Mesenchymal stem cell (in vitro differentiated cells and primary cell): ENCODE data around the gene SIX1.

Experiments
- DNase-seq: peaks from one replicate; pipeline ENCODE4 v3.0.0-alpha.2; 2013
- H2AFZ ChIP-seq: one replicate; pipeline ENCODE4 v1.6.1; 2013; ENCODE audit warnings: low read depth, mild to moderate bottlenecking, control low read depth, inconsistent platforms, low read length, moderate library complexity
- H2AK5ac ChIP-seq: 2 replicates; pipeline ENCODE4 v1.6.1; 2013; ENCODE audit warnings: low read length, moderate library complexity, mild to moderate bottlenecking, inconsistent platforms; ENCODE audit not compliant: severe bottlenecking
- H2BK120ac ChIP-seq: one replicate; pipeline ENCODE4 v1.6.1; 2013; ENCODE audit warnings: low read depth, mild to moderate bottlenecking, inconsistent platforms, low read length, moderate library complexity
- H2BK12ac ChIP-seq, 2 experiments: one replicate each; pipeline ENCODE4 v1.6.1; 2013; ENCODE audit warnings: inconsistent platforms in 2 of 2, low read length in 2 of 2, mild to moderate bottlenecking in 2 of 2, moderate library complexity in 2 of 2, control low read depth in 1 of 2
- H2BK15ac ChIP-seq: one replicate; pipeline ENCODE4 v1.6.1; 2013; ENCODE audit warnings: mild to moderate bottlenecking, low read depth, inconsistent platforms; ENCODE audit not compliant: poor library complexity, severe bottlenecking
- H2BK5ac ChIP-seq: 2 replicates; pipeline ENCODE4 v1.6.1; 2013; ENCODE audit warnings: low read depth, mild to moderate bottlenecking, low read length, control low read depth, inconsistent platforms; ENCODE audit not compliant: poor library complexity, severe bottlenecking
- H3K14ac ChIP-seq, 2 experiments: one replicate each; pipeline ENCODE4 v1.6.1; 2013; ENCODE audit warnings: inconsistent platforms in 2 of 2, low read length in 2 of 2, control low read depth in 1 of 2, mild to moderate bottlenecking in 1 of 2, moderate library complexity in 1 of 2
- H3K18ac ChIP-seq, 2 experiments: one replicate each; pipeline ENCODE4 v1.6.1; 2013; ENCODE audit warnings: inconsistent platforms in 2 of 2, low read length in 2 of 2, control low read depth in 1 of 2, low read depth in 1 of 2, mild to moderate bottlenecking in 1 of 2
- H3K23ac ChIP-seq, 2 experiments: one replicate each; pipeline ENCODE4 v1.6.1; 2013; ENCODE audit warnings: inconsistent platforms in 2 of 2, low read length in 2 of 2, mild to moderate bottlenecking in 2 of 2, moderate library complexity in 2 of 2, control low read depth in 1 of 2
- H3K27ac ChIP-seq: 2 replicates; pipeline ENCODE4 v1.5.1; 2013; ENCODE audit warnings: mild to moderate bottlenecking, moderate library complexity, low read length, control low read depth, inconsistent platforms; ENCODE audit not compliant: poor library complexity, severe bottlenecking
- H3K27me3 ChIP-seq, 2 experiments: 2 replicates each; pipeline versions ENCODE4 v1.6.1 to v1.7.0; 2013; ENCODE audit warnings: low read length in 2 of 2, mild to moderate bottlenecking in 2 of 2, moderate library complexity in 2 of 2, control low read depth in 1 of 2, inconsistent platforms in 1 of 2; ENCODE audit not compliant: control insufficient read depth in 1 of 2, insufficient read depth in 1 of 2
- H3K36me3 ChIP-seq, 2 experiments: 2 replicates each; pipeline versions ENCODE4 v1.6.1 to v1.7.0; 2013; ENCODE audit warnings: low read length in 2 of 2, control low read depth in 1 of 2, inconsistent platforms in 1 of 2, low read depth in 1 of 2, mild to moderate bottlenecking in 1 of 2; ENCODE audit not compliant: insufficient read depth in 2 of 2, control insufficient read depth in 1 of 2
- H3K4ac ChIP-seq, 2 experiments: one replicate each; pipeline ENCODE4 v1.6.1; 2013; ENCODE audit warnings: inconsistent platforms in 2 of 2, low read length in 2 of 2, mild to moderate bottlenecking in 2 of 2, moderate library complexity in 2 of 2, control low read depth in 1 of 2, low read depth in 1 of 2
- H3K4me1 ChIP-seq: 2 replicates; pipeline ENCODE4 v1.6.1; 2013; ENCODE audit warnings: low read depth, low read length, control low read depth; ENCODE audit not compliant: control insufficient read depth, insufficient read depth
- H3K4me2 ChIP-seq: 2 replicates; pipeline ENCODE4 v1.6.1; 2013; ENCODE audit warnings: low read length, mild to moderate bottlenecking, inconsistent platforms; ENCODE audit not compliant: poor library complexity, severe bottlenecking
- H3K4me3 ChIP-seq, 2 experiments: 2 replicates each; pipeline versions ENCODE4 v1.5.1 to v1.7.0; 2013; ENCODE audit warnings: low read length in 2 of 2, mild to moderate bottlenecking in 2 of 2, control low read depth in 1 of 2, low read depth in 1 of 2; ENCODE audit not compliant: insufficient read depth in 1 of 2
- H3K79me1 ChIP-seq: replicated peaks from 2 replicates; pipeline ENCODE4 v1.6.1; 2013; ENCODE audit warnings: mild to moderate bottlenecking, control low read depth, low read length, inconsistent platforms; ENCODE audit not compliant: poor library complexity, severe bottlenecking
- H3K9ac ChIP-seq: 2 replicates; pipeline ENCODE4 v1.7.0; 2013; ENCODE audit warnings: mild to moderate bottlenecking, low read length, moderate library complexity
- H3K9me3 ChIP-seq: 2 replicates; pipeline ENCODE4 v1.7.0; 2013; ENCODE audit warnings: mild to moderate bottlenecking, low read length; ENCODE audit not compliant: control insufficient read depth
- H4K8ac ChIP-seq: one replicate; pipeline ENCODE4 v1.6.1; 2013; ENCODE audit warnings: inconsistent platforms, mild to moderate bottlenecking, low read length, moderate library complexity
- H4K91ac ChIP-seq: one replicate; pipeline ENCODE4 v1.6.1; 2013; ENCODE audit warnings: mild to moderate bottlenecking, low read length, inconsistent platforms
- WGBS: methylation state at CpG from one replicate; pipeline ENCODE4 v1.1.7; 2013; ENCODE audit warnings: mixed read lengths; 5-methylcytosine and 5-hydroxymethylcytosine counted together

SIX1 gene

GRCh38 chr14:60643463-60644314 lies 5.6 kb downstream of the SIX1 start:
- H2BK12ac ChIP-seq = no peak overlapping the region
- peaks cover 0 to 29% of the 10 kb centered on the region in 2 experiments for H3K36me3 ChIP-seq
- H2AK5ac ChIP-seq = no peak overlapping the region
- no peaks in the 10 kb centered on the region for H3K9me3 ChIP-seq
- no peak overlapping the region for H4K8ac ChIP-seq
- H3K4me1 ChIP-seq = peaks cover 18% of the 10 kb centered on the region
- H2BK15ac ChIP-seq = no peak overlapping the region
- H4K91ac ChIP-seq = no peak overlapping the region
- no peak overlapping the region for H2BK120ac ChIP-seq
- H3K4ac ChIP-seq = no peak overlapping the region
- H2AFZ ChIP-seq = no peak overlapping the region
- H2BK5ac ChIP-seq = no peak overlapping the region
- H3K23ac ChIP-seq = no peak overlapping the region
- H3K4me3 ChIP-seq = peak overlapping the region in 1 of 2 experiments; percentile 58
- H3K27ac ChIP-seq = peak overlapping the region; percentile 66
- H3K18ac ChIP-seq = no peak overlapping the region
- H3K27me3 ChIP-seq = peaks cover 0 to 56% of the 10 kb centered on the region in 2 experiments
- DNase-seq = no peak
- peaks cover 5% of the 10 kb centered on the region for H3K79me1 ChIP-seq
- 4% methylated on average over 21 of the region's 29 CpGs for WGBS
- H3K14ac ChIP-seq = no peak overlapping the region
- H3K4me2 ChIP-seq = peak overlapping the region; percentile 68
- H3K9ac ChIP-seq = peak overlapping the region; percentile 67

DNA sequence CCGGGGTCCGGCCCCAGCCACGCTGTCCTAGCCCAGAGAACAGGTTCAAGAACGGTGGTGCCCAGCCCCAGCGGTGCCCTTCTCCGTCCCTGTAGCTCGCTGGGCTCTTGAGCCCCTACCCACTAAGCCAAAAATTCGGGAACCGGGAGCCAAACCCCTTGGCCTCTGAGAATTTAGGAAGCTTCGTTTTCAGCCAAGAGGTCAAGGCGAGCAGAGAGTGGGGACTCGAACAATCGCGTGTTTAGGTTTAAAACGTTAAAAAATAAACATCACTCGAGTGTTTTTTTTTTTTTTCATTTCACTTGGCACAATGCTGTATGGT lies 6.2 kb downstream of the SIX1 start:
- peak overlapping the region in 1 of 2 experiments; percentile 58 for H3K4me3 ChIP-seq
- no peak overlapping the region for H3K23ac ChIP-seq
- H3K18ac ChIP-seq = no peak overlapping the region
- H3K9ac ChIP-seq = peak overlapping the region; percentile 67
- no peak overlapping the region for H3K4ac ChIP-seq
- WGBS = 2% methylated on average over 10 of the region's 16 CpGs
- no peak overlapping the region for H4K91ac ChIP-seq
- H2AK5ac ChIP-seq = no peak overlapping the region
- H2AFZ ChIP-seq = no peak overlapping the region
- no peak overlapping the region for H3K14ac ChIP-seq
- no peak overlapping the region for H3K4me2 ChIP-seq
- no peak overlapping the region for H2BK12ac ChIP-seq
- H2BK5ac ChIP-seq = no peak overlapping the region
- H3K27me3 ChIP-seq = peaks cover 0 to 54% of the 10 kb centered on the region in 2 experiments
- H4K8ac ChIP-seq = no peak overlapping the region
- H3K79me1 ChIP-seq = peaks cover 7% of the 10 kb centered on the region
- DNase-seq = no peak
- H2BK15ac ChIP-seq = no peak overlapping the region
- H3K9me3 ChIP-seq = no peaks in the 10 kb centered on the region
- H2BK120ac ChIP-seq = no peak overlapping the region
- H3K36me3 ChIP-seq = peaks cover 0 to 25% of the 10 kb centered on the region in 2 experiments
- H3K4me1 ChIP-seq = peaks cover 19% of the 10 kb centered on the region
- H3K27ac ChIP-seq = no peak overlapping the region

- no peak overlapping the region for H3K14ac ChIP-seq
- H4K91ac ChIP-seq = no peak overlapping the region
- no peak overlapping the region for H2BK120ac ChIP-seq
- peak overlapping the region; percentile 23 to 30 for H3K23ac ChIP-seq
- H3K9ac ChIP-seq = peak overlapping the region; percentile 67
- no peak overlapping the region for H3K27ac ChIP-seq
- H3K9me3 ChIP-seq = no peaks in the 10 kb centered on the region
- H4K8ac ChIP-seq = no peak overlapping the region
- H3K4ac ChIP-seq = no peak overlapping the region
- H3K18ac ChIP-seq = no peak overlapping the region
- WGBS = 2% methylated on average over 66 of the region's 66 CpGs
- H3K4me1 ChIP-seq = peaks cover 22% of the 10 kb centered on the region
- no peak for DNase-seq
- no peak overlapping the region for H3K4me2 ChIP-seq
- peaks cover 0 to 28% of the 10 kb centered on the region in 2 experiments for H3K36me3 ChIP-seq
- peaks cover 7% of the 10 kb centered on the region for H3K79me1 ChIP-seq
- H2AK5ac ChIP-seq = peak overlapping the region; percentile 27
- no peak overlapping the region for H2BK15ac ChIP-seq
- peaks cover 0 to 48% of the 10 kb centered on the region in 2 experiments for H3K27me3 ChIP-seq
- H2BK5ac ChIP-seq = no peak overlapping the region
- H2AFZ ChIP-seq = no peak overlapping the region
- no peak overlapping the region for H2BK12ac ChIP-seq
- H3K4me3 ChIP-seq = peak overlapping the region in 1 of 2 experiments; percentile 58
These were observed 6.8 kb downstream of the SIX1 start for GRCh38 chr14:60642270-60643140.

DNA sequence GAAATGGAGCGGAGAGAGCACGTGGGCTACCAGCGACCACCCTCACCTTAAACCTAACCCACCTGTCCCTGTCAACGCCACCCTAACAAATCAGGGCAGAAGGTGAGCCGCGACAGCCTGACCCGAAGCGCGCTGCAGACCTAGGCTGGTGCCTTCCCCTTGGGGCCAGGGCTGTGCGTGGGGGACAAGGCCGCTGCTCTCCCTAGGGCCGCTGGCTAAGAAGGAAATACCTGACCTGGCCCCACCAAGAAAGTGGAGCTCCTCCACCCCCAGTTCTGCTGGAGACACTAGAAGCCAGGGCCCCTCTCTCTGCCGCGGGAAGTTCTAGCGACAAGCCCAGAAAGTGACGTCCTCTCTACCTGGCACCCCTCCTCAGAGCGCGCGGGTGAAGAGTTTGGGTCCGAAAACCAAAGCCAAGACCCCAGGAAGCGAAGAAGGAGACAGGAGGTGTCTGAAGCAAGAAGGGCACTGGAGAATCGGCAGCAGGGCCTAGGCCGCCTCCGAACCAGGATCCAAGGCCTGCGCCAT lies 7.5 kb downstream of the SIX1 start:
- no peak overlapping the region for H3K27ac ChIP-seq
- no peak overlapping the region for H2BK120ac ChIP-seq
- peaks cover 27% of the 10 kb centered on the region for H3K4me1 ChIP-seq
- H2BK12ac ChIP-seq = no peak overlapping the region
- no peak overlapping the region for H4K91ac ChIP-seq
- no peak overlapping the region for H2BK15ac ChIP-seq
- H2AK5ac ChIP-seq = no peak overlapping the region
- H3K4me2 ChIP-seq = no peak overlapping the region
- H2BK5ac ChIP-seq = no peak overlapping the region
- H3K4ac ChIP-seq = no peak overlapping the region
- no peaks in the 10 kb centered on the region for H3K9me3 ChIP-seq
- no peak overlapping the region for H3K18ac ChIP-seq
- H3K23ac ChIP-seq = no peak overlapping the region
- H3K14ac ChIP-seq = no peak overlapping the region
- peaks cover 0 to 42% of the 10 kb centered on the region in 2 experiments for H3K27me3 ChIP-seq
- no peak overlapping the region for H2AFZ ChIP-seq
- 9% methylated on average over 25 of the region's 25 CpGs for WGBS
- peaks cover 11% of the 10 kb centered on the region for H3K79me1 ChIP-seq
- peaks cover 0 to 29% of the 10 kb centered on the region in 2 experiments for H3K36me3 ChIP-seq
- no peak overlapping the region for H3K9ac ChIP-seq
- no peak for DNase-seq
- no peak overlapping the region for H4K8ac ChIP-seq
- no peak overlapping the region for H3K4me3 ChIP-seq
